ENCODE results near the gene STK32B. TPM values are rescaled to one million over a fixed set of nuclear protein-coding genes. Genes with fewer than 3 reads are reported as not detected.

STK32B gene
- total and polyA plus RNA-seq, 11 donors = 0.08 to 2.0 (median 0.25) TPM

GRCh38 chr4:5389756-5390310 lies 338.6 kb downstream of the STK32B start:
- Histone ChIP-seq H3K27me3 (no peaks in the 10 kb centered on the region), H3K9me3 (no peaks in the 10 kb centered on the region), H3K4me1 (no peaks in the 10 kb centered on the region), H3K36me3 (no peaks in the 10 kb centered on the region), H3K4me3 (no peak overlapping the region), H3K27ac (no peak overlapping the region)
- intact Hi-C loops (cut with DNase I) = loop anchor here in 1 of 10 donors (10.0 kb wide), 1 partner anchor 425 kb away; no protein-coding TSS in a partner anchor
- DNase-seq (no peak), ATAC-seq (no peak)
- no peak for TF ChIP-seq POLR2A (IDR thresholded peaks at IDR 0.05)
- TF ChIP-seq, protein P1, sequence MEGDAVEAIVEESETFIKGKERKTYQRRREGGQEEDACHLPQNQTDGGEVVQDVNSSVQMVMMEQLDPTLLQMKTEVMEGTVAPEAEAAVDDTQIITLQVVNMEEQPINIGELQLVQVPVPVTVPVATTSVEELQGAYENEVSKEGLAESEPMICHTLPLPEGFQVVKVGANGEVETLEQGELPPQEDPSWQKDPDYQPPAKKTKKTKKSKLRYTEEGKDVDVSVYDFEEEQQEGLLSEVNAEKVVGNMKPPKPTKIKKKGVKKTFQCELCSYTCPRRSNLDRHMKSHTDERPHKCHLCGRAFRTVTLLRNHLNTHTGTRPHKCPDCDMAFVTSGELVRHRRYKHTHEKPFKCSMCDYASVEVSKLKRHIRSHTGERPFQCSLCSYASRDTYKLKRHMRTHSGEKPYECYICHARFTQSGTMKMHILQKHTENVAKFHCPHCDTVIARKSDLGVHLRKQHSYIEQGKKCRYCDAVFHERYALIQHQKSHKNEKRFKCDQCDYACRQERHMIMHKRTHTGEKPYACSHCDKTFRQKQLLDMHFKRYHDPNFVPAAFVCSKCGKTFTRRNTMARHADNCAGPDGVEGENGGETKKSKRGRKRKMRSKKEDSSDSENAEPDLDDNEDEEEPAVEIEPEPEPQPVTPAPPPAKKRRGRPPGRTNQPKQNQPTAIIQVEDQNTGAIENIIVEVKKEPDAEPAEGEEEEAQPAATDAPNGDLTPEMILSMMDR (IDR thresholded peaks at IDR 0.05) = no peak
- 30 to 59% (median 39%) methylated on average over 3 of the region's 3 CpGs for WGBS, 4 donors

DNA sequence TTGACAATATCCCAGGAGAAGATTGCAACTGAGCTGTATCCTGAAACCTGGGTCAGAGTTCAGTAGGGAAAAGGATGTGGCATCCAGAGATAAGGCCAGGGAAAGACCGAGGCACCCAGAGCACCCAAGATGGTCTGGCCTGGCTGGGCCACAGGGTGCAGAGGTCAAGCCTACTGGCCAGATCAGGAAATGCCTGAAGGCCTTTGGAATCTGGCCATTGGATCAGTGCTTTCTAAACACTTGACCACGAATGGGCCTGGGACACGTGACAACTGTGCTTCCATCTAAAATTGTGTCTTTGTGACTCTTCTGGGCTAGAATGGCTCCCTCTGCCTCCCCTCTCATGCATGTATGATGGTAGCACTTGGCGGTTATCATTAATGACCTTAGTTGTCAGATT lies 340.2 kb downstream of the STK32B start:
- no peaks in the 10 kb centered on the region for H3K4me1 ChIP-seq
- H3K27me3 ChIP-seq = no peaks in the 10 kb centered on the region
- intact Hi-C loops (cut with DNase I) = loop anchor here in 1 of 10 donors (10.0 kb wide), 1 partner anchor 423 kb away; no protein-coding TSS in a partner anchor
- no peak overlapping the region for H3K27ac ChIP-seq
- no peaks in the 10 kb centered on the region for H3K36me3 ChIP-seq
- no peaks in the 10 kb centered on the region for H3K9me3 ChIP-seq
- no peak for DNase-seq
- 67 to 76% (median 74%) methylated on average over 4 of the region's 4 CpGs for WGBS, 4 donors
- TF ChIP-seq, protein P1 (IDR thresholded peaks at IDR 0.05) = no peak
- no peak for TF ChIP-seq POLR2A (IDR thresholded peaks at IDR 0.05)
- no peak for ATAC-seq
- H3K4me3 ChIP-seq = no peak overlapping the region

DNA sequence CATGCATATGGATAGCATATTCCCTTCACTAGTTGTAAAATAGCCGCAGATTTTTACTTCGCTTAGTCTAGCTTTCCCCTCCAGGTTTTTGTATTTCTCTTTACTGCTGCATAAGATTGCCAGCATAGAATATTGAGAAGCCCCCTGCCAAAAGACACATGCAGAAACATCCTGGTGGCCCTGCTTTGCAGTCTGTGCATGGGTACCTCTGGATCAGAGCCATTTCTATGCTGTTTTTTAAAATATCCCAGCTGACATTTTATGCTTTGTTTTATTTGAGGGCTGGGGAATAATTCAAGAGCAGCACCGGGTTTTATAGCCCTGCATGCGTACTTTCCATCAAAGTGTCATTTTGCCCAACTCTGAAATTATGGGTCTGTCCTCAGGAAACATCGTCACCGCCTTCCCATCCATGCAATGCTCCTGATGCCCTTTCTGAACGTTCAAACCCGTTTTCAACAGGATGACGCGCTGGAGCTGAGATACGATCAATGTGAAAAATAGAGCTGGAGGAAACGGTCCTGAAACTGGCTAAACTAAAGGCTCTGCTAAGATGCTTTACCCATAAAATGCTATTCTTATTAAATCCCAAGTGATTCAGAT lies 342.7 kb downstream of the STK32B start:
- Histone ChIP-seq H3K9me3 (no peaks in the 10 kb centered on the region), H3K4me3 (no peak overlapping the region), H3K4me1 (no peaks in the 10 kb centered on the region), H3K36me3 (no peaks in the 10 kb centered on the region), H3K27me3 (peaks cover 0 to under 1% (median 0%) of the 10 kb centered on the region in 9 donors), H3K27ac (no peak overlapping the region)
- DNase-seq (no peak), ATAC-seq (no peak)
- 81 to 89% (median 87%) methylated on average over 12 of the region's 12 CpGs for WGBS, 4 donors
- intact Hi-C loops (cut with DNase I) = loop anchor here in 1 of 10 donors (10.0 kb wide), 1 partner anchor 421 kb away; no protein-coding TSS in a partner anchor
- no peak for TF ChIP-seq POLR2A (IDR thresholded peaks at IDR 0.05)
- TF ChIP-seq, protein P1 (IDR thresholded peaks at IDR 0.05) = no peak

DNA sequence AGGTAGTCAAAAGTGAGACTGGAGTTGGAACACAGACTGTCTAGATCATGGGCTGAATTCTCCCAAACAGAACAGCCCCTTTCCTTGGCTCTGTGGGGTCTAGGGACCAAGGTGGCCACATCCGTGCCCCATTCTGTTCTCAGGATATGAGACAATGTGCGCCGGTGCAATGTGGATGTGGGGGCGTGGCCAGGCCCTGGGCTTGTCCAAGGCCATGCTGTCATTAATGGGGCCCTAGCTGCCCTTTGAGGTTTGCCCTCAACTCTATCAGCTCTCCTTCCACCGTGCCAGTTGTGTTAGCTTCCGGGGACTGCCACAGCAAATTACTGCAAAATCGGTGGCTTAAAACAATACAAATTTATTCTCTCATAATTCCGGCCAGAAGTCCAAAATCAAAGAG lies 344.5 kb downstream of the STK32B start:
- intact Hi-C loops (cut with DNase I) = loop anchor here in 1 of 10 donors (10.0 kb wide), 1 partner anchor 419 kb away; no protein-coding TSS in a partner anchor
- DNase-seq = no peak
- H3K9me3 ChIP-seq = no peaks in the 10 kb centered on the region
- no peak overlapping the region for H3K4me3 ChIP-seq
- 72 to 84% (median 82%) methylated on average over 8 of the region's 8 CpGs for WGBS, 4 donors
- peaks cover 0 to 3% (median 0%) of the 10 kb centered on the region in 9 donors for H3K27me3 ChIP-seq
- ATAC-seq = no peak
- H3K36me3 ChIP-seq = no peaks in the 10 kb centered on the region
- H3K4me1 ChIP-seq = no peaks in the 10 kb centered on the region
- no peak for TF ChIP-seq POLR2A (IDR thresholded peaks at IDR 0.05)
- TF ChIP-seq, protein P1 (IDR thresholded peaks at IDR 0.05) = no peak
- H3K27ac ChIP-seq = no peak overlapping the region

All from heart left ventricle (tissue), 16 donors.